GM10266 (cell line): Measurements from ENCODE around the gene ATF2.
A peak's percentile ranks its signal among the peaks of the same experiment; 100 is the strongest.

Experiments used
- DNase-seq: peaks from one replicate; pipeline ENCODE4 v3.0.0; 2012; ENCODE audit errors: extremely low spot score
- TF ChIP-seq, protein P1 (sequence below): IDR thresholded peaks from 2 replicates; pipeline ENCODE4 v1.5.1; 2012; ENCODE audit warnings: mild to moderate bottlenecking, low read depth; ENCODE audit not compliant: control insufficient read depth, insufficient read depth; ENCODE audit errors: missing control alignments

ATF2 gene

DNA sequence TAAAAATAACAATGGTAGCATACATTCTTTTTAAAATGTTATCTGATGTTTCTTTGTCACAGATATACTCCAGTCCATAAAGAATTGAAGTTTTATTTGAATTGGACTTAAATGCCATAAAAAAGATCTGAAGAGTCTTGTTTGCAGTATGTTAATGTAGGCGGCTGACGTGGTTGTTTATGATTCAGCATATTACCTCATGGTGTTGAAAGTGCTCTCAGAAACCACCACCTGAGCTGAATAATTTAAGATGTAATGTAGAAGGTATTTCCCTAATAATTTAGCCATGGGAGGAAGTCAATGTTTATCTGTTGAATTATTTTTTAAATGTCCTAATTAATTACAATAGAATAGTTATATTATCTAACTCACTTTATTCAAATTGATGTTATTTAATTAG lies 104.3 kb downstream of the ATF2 start:
- DNase-seq = no peak
- TF ChIP-seq, protein P1, sequence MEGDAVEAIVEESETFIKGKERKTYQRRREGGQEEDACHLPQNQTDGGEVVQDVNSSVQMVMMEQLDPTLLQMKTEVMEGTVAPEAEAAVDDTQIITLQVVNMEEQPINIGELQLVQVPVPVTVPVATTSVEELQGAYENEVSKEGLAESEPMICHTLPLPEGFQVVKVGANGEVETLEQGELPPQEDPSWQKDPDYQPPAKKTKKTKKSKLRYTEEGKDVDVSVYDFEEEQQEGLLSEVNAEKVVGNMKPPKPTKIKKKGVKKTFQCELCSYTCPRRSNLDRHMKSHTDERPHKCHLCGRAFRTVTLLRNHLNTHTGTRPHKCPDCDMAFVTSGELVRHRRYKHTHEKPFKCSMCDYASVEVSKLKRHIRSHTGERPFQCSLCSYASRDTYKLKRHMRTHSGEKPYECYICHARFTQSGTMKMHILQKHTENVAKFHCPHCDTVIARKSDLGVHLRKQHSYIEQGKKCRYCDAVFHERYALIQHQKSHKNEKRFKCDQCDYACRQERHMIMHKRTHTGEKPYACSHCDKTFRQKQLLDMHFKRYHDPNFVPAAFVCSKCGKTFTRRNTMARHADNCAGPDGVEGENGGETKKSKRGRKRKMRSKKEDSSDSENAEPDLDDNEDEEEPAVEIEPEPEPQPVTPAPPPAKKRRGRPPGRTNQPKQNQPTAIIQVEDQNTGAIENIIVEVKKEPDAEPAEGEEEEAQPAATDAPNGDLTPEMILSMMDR = no peak

DNA sequence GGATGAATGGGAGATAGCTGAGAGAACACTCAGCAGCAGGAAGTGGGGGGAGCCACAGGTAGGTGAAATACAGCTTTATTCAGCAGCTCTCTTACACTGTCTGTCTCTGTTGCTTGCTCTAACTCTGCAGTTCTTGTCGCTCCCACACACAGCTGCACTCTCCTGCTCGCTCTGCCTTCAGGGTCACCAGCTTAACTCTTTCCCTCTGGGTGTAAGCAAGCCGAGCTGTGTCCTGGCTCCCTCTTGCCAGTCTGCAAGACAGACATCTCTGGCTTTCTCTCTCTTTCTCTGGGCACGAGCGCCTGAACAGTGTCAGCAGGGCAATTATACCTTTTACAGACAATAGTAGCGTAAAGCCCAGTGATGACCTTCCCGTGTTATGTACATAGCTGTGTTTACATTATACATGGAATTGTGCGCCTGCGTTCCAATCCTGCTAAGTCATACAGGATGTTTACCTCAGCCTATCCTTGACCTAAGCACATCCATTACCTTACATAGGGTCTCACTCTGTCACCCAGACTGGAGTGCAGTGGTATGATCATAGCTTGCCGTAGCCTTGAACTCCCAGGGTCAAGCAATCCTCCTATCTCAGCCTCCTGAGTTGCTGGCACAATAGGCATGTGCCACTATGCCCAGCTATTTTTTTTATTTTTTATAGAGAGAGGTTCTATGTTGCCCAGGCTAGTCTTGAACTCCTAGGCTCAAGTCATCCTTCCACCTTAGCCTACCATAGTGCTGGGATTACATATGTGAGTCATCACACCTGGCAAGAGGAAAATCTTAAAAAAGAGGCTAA lies 105.0 kb downstream of the ATF2 start:
- TF ChIP-seq, protein P1 = no peak

DNA sequence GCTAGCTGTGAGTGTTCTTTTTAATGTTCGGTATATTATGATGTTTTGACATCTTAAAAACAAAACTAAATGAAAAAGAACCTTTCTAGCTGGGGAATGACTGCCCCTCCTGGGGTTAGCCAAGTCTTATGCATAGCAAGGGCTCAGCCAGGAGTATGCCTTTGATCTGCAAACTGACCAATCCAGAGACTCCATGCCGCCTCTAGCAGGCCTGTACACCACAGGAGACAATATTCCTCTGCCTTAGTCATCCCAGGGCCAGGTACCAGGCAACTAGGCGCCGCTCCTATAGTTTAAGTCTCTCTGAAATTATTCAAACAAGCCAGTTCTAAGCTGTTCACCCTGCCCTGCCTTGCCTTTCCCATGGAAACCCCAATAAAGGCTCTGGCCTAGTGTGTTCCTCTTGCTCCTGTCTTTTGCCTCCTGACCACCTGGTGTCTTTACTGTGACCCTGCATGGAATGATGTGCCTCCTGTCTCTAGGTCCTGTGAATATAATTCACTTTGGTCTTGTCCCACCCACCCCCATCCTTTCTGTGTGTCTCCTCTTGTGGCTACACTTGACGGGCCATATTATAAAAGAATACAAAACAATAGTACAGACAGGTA lies 110.8 kb downstream of the ATF2 start:
- DNase-seq = no peak
- TF ChIP-seq, protein P1 = no peak

More for the DNA sequence above, 105.0 kb downstream of the ATF2 start:
- no peak for DNase-seq

DNA sequence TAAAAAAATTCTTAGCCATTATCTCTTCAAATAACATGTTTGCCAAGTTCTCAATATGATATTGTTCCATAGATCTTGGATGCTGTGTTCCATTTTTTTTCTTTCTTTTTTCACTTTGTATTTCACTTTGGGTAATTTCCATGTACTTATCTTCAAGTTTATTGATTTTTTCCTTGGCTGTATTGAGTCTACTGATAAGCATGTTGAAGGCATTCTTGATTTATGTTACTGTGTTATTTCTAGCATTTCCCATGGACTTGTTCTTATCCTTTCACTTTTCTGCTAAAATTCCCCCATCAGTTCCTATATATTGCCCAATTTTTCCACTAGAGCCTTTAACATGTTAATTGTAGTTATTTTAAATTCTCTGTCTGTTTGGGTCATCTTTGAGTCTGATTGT lies 112.0 kb downstream of the ATF2 start:
- TF ChIP-seq, protein P1 = no peak
- no peak for DNase-seq

DNA sequence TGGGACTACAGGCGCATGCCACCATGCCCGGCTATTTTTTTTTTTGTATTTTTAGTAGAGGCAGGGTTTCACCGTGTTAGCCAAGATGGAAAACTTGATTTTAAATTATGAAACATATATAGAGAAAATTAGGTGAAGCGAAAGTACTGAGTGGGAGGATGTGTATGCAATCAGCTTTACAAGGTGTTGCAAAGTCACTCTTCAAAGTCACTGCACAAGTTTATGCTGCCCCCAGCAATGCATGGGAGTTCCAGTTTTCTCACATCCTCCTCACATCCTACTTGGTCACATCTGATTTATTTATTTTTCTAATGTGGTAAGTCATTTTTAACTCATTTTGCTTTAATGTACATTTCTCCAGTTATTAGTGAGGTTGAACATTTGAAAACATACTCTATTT lies 113.7 kb downstream of the ATF2 start:
- no peak for DNase-seq
- TF ChIP-seq, protein P1 = no peak

DNA sequence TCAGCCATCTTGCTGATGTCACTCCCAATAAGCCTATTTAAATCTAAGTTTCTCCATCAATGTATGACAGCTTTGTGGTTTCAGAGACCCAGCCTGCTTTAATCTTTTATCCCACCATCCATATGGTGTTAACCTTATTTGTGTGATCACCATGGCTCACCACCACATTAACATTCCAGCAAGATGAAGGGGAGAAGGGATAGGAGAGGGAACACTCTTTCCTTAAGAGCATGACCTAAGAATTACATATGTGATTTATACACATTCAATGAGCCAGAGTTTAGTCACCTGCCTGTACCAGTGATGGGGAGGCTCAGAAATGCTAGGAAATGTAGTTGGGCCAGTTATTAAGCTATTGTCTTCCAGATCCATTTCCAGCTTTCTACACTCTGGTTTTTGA lies 118.3 kb downstream of the ATF2 start:
- DNase-seq = no peak
- TF ChIP-seq, protein P1 = no peak

DNA sequence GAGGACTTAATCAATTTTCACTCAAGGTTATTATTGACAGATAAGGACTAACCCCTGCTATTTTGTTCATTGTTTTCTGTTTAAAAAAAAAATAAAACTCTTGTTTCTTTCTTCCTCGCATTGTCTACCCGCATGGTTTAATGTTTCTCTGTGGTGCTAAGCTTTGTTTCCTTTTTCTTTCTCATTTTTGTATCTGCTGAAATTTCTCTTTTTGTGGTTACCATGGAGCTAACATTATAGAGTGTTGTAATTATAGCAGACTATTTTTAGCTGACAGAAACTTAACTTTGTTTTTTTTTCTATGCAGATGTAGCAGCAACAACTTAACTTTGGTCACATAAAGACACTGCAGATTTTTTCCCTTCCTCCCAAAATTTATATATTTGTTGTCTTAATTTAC lies 119.7 kb downstream of the ATF2 start:
- TF ChIP-seq, protein P1 = no peak
- peak; percentile 9 for DNase-seq
